HG02840 (cell line): ENCODE results near the gene CCNG1.
"Not testable (repeated sequence)": the region's sequence is repeated elsewhere in the genome, so short reads cannot be mapped to it uniquely, and the experiment has no call there.

Experiments used
- ATAC-seq: cut with Tn5 transposase; IDR thresholded peaks from one replicate; pipeline ENCODE4 v1.9.1; 2021; ENCODE audit warnings: mild to moderate bottlenecking, moderate library complexity, moderate number of reproducible peaks; ENCODE audit not compliant: unreplicated experiment, low FRiP score

The CCNG1 gene, protein sequence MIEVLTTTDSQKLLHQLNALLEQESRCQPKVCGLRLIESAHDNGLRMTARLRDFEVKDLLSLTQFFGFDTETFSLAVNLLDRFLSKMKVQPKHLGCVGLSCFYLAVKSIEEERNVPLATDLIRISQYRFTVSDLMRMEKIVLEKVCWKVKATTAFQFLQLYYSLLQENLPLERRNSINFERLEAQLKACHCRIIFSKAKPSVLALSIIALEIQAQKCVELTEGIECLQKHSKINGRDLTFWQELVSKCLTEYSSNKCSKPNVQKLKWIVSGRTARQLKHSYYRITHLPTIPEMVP

DNA sequence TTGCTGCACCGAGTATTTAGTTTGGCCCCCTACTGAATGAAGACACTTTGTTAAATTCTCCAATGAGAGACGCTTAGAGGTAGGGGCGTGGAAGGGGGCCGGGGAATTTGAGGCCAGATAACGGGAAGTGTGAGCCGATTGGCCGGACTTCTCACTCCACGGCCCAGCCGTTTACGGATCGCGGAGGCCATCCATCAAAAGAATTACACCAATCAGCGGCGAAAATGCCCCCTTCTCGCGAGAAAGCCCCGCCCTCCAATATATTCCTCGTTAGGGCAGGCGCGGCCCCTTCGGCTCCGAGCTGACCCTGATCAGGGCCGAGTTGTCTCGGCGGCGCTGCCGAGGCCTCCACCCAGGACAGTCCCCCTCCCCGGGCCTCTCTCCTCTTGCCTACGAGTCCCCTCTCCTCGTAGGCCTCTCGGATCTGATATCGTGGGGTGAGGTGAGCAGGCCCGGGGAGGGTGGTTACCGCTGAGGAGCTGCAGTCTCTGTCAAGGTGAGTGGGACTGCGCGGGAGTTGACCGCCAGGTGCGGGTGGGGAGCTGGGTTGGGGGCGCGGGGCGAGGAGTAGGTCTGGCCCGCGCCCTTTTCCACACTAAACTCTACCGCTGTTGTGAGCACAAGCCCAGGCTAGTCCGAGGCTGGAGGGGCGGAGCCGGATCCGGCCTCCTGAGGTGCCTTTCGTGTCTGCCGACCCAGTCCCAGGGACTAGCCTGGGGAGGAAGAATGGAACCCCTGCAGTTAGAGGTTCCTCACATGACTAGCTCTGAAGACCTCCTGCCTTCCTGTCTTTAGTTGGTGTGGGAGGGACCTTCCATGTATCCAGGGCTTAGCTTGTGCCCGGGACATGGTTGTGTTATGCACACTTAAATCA, at the start of gene CCNG1:
Gene CCNG1 (plus strand): TSS at position 287 of the 874 bp plus-strand sequence. CDS start 1,662 bp downstream, outside the sequence.
- ATAC-seq = peak; percentile 99

DNA sequence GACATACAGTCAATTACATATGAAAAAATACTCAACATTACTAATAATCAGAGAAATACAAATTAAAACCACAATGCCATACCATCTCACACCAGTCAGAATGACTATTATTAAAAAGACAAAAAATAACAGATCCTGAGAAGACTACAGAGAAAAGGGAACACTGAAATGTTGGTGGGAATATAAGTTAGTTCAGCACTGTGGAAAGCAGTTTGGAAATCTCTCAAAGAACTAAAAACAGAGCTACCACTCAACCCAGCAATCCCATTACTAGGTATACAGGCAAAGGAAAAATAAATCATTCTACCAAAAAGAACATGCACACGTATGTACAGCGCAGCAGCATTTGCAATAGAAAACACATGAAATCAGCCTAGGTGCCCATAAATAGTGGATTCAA, 41.6 kb upstream of the CCNG1 start:
- ATAC-seq = no peak

DNA sequence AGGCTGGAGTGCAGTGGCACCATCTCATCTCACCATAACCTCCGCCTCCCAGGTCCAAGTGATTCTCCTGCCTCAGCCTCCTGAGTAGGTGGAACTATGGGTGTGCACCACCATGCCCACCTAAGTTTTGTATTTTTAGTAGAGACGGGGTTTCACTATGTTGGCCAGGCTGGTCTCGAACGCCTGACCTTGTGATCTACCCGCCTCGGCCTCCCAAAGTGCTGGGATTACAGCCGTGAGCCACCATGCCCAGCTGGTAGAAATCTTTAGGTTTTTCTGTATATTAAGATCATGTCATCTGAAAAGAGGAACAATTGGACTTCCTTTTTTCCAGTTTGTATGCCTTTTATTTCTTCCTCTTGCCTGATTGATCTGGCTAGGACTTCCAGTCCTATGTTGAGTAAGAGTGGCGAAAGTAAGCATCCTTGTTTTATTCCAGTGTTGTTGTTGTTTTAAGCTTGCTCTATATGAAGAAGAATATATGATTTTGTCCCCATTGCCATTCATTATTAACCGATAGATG, 40.5 kb upstream of the CCNG1 start:
- ATAC-seq = not testable (repeated sequence)

DNA sequence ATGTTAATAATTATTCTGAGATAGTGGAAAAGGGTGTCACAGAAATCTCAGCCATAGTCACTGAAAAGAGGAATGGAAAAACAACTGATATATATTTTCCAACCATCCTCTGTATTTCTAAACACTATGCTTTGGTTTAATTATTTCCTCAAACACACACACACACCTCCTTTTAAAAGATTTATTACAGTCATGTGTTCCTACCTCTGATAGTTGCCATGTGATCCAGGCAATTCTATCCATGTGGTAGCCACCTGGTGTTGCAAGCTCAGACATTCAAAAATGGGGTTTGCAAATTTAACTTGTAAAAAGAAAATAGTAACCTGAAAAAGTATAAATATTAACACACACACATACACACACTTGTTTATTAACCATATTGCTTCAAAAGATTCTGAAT, 40.0 kb upstream of the CCNG1 start:
- no peak for ATAC-seq

DNA sequence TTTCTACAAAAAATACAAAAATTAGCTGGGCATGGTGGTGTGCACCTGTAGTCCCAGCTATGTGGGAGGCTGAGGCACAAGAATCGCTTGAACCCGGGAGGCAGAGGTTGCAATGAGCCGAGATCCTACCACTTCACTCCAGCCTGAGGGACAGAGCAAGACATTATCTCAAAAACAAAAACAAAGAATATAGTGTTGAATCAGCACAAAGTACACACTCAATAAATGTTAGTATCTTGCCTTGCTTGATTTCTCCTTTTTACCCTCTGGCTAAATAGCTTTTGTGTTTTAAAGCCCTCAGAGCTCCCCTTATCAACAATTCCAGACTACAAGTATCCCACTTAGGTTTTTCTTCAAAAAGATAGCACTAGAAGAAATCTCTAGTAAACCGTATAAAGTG, 37.5 kb upstream of the CCNG1 start:
- no peak for ATAC-seq

DNA sequence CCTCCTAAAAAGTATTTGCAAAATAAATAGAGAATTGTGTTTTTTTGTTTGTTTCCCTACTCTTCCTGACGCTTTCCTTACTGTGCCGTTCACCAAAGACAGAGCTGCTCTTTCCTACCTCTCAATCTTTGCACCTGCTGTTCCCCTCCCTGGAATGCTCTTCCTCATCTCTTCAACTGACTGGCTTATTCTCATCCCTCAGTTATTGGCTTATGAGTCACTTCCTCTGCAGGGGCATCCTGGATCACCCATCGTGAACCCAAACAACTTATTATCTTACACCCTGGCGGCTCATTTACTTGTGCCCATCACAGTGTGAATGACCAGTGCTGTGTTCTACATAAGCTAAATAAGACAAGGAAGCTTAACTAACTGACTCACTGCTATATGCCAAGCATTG, 36.1 kb upstream of the CCNG1 start:
- no peak for ATAC-seq

DNA sequence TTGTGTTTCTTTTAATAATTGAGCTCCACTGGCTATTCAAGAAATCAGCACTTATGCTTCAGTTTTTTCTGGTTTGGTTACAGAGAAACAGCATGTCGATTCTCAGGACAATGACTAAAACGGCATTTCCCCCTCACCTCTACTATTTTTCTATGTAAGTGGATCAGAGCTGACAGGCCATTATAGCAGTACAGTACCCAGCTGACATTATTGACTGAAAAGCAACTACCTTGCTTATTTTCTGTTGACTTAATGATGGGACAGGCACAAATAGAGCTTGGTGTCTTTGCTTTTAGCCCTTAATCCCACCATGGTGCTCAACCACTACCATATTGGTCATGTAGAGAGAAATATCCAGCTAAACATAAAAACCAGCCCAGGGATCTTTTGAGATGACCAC, 35.4 kb upstream of the CCNG1 start:
- ATAC-seq = no peak

DNA sequence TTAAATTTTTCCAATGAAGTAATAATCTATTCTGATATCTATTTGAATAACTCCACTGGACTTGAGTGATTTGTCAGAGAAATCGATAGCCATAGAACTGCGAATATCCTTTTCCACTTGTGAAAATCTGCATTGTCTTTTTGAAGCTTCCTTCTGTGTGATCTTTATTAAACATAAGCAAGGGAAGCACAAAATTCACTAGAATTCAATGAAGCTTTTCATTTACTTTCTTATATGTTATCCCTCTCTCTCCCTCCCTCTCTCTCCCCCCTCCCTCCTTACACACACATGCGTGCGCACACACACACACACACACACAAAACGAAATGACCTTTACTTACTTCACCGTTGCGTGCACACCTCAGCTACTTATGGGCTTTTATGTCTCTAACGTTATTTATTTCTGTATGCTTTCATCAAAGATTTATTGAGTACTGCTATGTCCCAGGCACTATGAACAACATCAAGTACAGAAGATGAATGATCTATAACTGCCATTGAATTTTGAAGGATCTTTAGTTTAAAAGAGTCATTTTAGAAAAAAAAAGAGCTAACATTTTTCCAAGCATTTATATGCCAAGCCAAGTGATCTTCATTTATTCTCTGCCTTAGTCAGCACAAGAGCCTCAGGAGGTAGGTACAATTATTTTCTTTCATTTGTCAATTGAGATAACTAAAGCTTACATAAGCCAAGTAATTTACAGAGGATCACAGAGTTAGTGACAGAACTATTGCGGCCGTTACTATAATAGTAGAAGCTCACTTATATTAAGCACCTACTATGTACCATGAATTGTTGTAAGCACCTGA, 32.8 kb upstream of the CCNG1 start:
- no peak for ATAC-seq

DNA sequence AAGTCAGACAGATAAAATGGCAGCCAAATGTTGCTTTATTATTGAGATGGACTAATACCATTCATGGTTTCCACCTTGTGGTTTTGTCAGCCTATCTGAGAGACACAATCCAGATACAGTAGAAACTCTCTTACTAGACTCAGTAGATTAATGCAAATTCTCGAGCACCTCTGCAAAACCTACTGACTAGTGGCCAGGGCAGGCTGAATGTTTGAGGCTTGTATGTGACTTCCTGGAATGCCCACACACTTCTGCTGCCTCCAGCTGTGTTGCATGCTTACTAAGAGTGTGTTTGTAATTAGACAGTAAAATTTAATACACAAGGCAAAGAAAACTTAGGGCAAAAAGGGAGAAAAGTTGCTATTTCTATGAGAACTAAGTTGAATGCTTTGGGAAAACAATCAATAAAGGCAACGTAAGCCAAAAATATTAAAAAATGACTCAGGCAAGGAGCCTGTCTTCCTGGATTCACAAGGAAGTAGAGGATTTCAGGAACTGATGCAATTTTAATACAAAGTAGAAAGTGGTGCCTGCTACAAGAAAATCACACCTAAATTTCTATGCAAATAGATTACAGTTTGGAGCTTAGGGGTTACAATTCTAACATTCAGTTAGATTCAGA, 30.2 kb upstream of the CCNG1 start:
- peak; percentile 63 for ATAC-seq

DNA sequence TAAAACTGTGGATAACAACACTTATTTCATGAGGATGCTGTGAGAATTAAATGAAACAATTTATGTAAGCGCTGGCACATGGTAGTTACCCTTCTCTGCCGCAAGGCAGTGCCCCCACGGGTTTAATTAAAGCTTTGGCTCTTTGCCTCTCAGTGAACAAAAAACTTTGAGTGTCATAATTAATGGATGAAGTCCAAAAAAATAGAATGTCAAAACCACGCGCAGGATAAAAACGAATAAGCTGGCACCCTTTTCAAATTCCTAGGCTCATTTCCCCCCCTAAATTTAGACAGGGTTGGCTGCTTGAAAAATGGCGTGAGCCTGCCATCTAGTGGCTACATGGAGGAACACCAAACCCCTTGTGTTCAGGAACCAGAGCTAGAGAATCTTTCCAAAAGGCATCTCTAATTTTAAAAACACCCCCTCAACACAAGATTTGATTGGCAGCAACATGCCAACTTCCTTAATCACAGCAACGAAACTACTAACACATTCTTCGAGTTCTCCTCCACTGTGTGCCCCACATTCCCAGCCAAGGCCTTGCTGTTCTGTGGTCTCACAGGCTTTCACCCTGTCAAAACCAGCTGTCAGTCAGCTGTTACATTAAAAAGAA, 29.0 kb upstream of the CCNG1 start:
- ATAC-seq = peak; percentile 75

DNA sequence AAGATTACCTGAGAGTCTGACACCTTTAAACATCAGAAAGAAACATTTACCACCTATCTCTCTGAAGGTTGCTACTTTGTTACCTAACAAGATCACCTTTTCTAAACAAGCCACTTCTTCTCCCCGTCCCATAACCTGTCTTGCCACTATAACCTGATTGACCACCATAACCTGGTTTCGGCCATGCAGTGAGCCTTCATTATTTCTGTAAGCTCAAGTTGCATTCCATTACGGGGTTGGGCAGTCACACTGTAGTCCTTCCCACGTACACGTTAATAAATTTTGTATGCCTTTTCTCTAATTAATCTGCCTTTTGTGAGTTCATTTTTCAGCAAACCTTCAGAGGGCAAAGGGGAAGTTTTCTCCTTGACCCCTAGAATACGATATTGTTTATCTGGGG, 28.0 kb upstream of the CCNG1 start:
- no peak for ATAC-seq

DNA sequence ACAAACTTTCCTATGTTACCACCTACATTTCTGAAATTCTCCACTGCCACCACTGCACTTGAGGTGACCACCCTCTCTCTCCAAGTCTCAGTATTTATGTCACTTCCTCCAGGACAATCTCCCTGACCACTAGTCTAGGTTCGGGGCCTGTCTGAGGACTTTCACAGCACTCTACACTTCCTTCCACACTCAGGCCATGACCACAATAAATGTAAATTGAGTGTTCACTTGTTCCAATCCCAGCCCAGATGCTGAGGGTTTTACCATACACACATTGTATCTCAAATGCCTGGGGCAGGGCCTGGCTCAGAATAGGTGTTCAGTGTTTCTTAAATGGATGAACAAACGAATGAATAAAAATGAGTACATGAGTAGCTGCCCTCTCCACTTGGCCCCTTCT, 26.9 kb upstream of the CCNG1 start:
- ATAC-seq = no peak

DNA sequence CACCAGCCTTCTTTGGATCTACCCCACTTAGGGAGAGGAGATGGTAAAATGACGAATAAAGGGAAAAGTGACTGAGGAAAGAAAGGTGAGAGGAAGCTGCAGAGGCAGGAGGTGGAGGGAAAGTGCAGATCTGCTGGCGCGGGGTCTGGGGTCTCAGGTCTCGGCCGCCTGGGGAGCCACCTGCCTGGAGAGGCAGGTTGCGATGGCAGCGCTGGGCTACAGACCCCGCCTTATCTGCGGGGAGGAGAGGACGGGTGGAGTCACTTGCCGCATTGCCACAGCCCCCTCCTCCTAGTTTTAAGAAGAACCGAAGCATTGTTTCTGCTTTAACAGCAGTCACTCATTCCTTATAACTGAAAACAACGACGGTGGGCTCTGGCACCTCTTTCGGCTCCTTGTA, 21.7 kb upstream of the CCNG1 start:
- ATAC-seq = not testable (repeated sequence)

DNA sequence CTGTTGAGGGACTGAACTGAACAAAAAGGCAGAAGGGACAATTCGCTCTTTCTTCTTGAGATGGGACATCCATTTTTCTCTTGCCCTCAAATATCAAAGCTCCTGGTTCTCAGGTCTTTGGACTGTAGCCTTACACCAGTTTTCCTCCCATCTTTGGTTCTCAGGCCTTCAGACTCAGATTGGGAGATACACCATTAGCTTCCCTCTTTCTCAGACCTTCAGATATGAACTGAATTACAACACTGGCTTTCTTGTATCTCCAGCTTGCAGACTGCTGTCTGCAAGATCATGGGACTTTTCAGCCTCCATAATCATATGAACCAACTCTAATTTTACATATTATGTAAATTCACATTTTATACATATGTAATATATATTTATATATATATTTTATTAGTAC, 12.6 kb upstream of the CCNG1 start:
- ATAC-seq = no peak

DNA sequence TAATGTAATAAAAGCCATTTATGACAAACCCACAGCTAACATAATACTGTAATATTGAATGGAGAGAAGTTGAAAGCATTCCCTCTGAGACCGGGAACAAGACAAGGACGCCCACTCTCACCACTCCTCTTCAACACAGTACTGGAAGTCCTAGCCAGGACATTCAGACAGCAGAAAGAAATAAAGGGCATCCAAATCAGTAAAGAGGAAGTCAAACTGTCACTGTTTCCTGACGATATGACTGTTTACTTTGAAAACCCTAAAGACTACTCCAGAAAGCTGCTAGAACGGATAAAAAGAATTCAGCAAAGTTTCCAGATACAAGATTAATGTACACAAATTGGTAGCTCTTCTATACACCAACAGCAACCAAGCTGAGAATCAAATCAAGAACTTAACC, 11.3 kb upstream of the CCNG1 start:
- ATAC-seq = not testable (repeated sequence)

DNA sequence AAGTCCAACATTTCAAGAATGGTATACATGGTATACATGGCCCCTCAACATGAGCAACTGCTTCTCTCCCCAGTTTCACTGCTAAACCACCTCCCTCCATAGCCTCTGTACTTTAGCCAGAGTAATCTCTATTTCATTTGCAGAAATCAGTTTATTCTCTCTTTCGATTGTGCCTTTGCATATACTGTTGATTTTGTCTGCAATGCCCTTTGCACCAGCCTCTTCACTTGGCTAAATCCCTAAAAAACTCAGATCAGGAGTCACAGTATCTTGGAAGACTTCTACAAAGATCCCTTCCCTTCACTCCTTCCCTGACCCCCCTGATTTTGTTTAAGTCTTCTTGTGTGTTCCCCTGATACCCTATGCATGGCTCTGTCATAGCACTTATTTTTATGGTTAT, 4.9 kb upstream of the CCNG1 start:
- no peak for ATAC-seq

DNA sequence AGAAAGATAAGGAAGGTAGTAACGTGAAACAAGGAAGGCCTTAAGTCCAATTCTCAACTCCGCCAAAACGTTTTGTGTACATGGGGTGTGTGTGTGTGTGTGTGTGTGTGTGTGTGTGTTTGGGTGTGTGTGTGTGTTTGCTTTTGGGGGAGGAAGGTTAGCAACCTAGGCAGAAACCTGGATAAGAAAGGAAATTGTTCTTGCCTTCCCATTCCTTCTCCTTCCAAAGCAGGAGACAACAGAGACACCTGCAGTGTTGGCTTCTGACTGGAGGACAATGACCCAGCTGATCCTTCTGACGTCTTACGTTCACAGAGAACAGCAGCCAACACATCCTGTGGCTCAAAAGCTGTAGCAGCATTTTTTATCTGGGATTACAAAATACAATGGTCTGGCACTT, 4.1 kb upstream of the CCNG1 start:
- no peak for ATAC-seq

DNA sequence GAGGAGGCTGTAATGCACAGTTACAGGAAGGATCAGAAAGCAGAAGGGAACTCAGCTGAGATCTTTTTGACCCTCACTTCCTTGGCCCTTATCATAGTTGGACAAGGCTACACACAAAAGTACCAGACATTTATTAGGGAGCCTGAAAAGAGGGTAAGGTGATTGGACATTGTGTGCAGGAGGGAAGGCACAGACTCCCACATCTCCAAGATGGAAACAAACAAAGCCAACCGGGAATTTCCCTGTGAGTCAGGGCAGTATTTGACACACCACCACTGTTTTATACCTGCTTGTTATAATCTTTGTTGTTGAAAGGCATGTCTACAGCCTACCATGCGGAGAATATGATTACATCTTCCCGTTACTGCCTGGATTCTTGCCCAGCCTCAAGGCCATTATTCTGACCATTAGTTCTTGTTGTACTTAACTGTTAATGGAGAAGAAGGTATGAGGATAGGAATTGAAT, 3.0 kb upstream of the CCNG1 start:
- no peak for ATAC-seq

DNA sequence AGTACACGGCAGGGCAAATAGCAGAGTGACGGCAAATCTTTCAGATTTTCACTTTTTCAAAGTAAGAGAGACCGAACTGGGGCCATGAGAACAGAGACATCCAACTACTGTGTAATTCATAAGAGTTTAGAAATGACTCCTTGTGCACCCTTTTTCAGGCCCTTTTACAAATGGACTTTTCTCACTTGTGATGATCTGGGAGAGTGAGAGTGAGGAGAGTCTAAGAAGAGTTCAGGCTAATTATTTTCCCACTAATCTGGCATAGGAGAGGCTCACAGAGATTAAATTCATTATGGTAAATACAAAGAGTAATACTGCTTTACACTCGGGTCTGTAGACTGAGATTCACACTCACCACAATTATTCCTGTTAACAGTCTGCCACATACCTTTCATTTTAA, 880 bp upstream of the CCNG1 start:
- ATAC-seq = no peak

DNA sequence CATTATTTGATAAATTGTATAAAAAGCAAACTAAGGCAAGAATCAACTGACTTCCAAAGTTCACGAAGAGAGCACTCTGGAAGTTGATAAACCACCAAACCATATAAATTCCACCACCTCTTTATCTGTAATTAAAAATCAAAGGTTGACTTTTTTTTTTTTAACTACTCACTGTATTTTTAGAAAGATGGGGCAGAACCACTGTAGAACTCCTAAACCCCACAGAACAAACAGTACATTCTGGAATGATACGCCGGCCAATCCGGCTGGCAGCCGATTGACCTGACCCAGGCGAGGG, 435 bp upstream of the CCNG1 start:
- ATAC-seq = no peak
